HG02885 (cell line): Measurements from ENCODE around the gene ARPP21.

Source experiments
- ATAC-seq: cut with Tn5 transposase; IDR thresholded peaks from one replicate; pipeline ENCODE4 v1.9.1; 2021; ENCODE audit warnings: mild to moderate bottlenecking; ENCODE audit not compliant: unreplicated experiment, poor library complexity

The ARPP21 gene

DNA sequence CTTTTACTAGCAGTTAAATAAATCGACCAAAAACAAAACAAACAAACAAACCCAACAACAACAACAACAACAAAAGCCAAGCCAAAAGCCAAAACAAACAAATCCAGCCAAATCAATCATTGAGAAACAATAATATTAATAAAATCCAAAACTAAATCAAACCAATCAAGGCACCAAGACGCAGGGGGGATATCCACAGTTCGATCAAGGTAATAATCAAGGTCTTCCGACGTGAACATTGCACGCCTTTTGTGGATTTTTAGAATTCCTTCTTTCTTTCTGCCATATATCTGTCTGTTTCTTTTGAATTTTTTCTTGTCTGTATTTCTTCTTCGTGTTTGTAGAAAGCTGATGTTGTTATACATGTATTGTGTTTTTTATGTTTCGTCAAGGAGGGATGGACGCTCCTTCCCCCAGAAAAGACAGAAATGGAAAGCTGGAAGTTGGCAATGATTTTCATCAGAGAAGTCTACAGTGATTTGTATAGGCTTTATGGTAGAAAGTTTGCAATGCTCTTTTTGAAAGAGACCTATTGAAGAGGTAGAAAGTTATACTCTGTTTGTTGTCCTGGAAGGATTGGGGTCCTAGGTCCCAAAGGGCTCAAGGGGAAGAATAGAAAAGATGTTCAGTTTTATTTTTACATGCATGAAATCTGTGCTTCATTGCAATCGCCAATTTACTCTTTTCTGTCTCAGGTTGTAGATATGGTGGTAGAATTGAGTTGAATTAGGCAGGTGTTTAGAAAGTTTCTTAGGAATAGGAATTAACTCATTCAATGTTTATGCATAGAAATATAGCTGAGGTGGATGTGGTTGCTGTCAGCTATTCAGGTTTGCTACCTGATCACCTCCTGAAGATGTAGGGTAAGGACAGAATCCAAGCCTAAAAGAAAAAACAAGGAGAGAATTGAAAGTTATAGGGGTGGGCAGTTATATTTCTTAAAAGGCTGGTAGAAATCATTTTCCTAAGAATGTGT is 1.2 kb downstream of the ARPP21 start:
- ATAC-seq: no peak

DNA sequence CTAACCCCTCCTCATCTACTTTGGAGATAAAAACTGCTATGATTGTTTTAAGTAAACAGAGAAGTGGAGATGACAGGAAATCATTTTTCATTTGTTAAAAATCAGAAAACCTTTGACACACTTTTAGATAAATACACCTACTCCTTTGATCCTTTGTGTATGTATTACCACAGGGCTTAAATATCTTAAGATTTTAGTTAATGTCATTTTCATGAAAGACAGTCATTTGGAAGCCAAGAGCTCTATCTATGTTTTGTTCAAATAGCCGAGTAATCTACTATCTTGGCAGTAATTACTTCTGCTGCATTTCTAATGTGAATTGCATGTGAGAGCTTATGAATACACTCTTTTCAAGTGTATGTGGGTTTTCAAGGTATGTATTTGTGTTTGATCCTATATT is 2.0 kb downstream of the ARPP21 start:
- no peak for ATAC-seq

DNA sequence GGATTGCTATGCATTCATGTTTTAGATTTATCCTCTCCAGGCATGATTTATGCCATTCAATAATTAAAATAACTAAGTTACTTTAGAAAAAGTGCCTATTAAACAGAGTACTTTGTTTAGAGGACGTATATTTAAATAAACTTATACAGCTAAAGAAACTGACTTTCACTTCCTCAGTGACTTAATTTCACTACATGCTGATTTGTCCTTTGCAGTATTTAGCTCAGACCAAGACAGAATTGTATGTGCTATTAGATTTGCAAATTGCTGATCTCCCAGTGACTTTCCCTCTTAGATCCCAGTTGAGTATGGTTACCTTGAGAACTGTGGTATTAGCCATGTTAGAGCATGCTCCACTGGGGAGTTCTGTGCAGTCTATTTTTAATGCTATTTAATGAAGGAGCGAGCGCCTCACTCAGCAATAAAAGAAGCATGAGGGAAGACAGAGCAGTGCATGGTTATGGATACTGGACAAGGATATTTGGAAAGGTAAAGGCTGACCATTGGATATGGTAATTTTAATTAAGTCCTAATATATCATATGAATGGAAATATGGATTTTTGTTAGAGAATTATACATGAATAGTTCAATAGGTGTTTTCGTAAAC is 2.7 kb downstream of the ARPP21 start:
- ATAC-seq: peak; percentile 61

DNA sequence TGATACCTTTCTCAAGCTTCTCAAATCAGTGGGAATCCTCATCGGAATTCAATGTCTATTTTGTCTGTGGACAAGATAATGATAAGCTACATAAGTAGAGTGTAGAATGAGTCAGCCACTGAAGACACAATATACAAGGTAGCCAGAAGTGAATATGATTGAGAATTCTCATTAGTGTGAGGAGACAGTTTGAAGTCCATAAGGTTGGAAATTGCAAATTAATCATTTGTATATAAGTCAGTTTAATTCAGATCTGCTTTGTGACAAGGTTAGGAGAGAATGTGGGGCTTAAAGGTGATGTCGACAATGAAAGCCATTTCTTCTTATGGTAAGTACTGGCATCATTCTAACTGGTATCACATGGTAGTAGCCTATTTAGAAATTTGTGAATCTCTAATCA is 4.2 kb downstream of the ARPP21 start:
- ATAC-seq: no peak

DNA sequence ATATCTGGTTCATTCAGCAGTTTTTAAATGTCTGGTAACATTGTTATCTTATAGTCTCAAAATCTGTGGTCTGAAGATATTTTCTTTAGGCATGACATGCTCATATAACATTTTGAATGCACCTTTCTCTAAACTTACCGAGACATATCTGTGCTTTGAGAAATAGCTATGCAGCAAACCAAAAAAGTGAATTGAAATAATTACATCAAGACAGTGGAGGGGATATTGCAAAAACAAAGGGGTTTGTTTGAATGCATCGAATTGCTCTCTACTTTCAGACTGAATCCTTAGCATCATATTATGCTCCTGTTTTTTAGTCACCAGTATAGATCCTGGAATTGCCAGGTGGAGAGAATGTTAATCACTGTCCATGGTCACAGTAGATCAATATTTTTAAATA is 5.1 kb downstream of the ARPP21 start:
- no peak for ATAC-seq

DNA sequence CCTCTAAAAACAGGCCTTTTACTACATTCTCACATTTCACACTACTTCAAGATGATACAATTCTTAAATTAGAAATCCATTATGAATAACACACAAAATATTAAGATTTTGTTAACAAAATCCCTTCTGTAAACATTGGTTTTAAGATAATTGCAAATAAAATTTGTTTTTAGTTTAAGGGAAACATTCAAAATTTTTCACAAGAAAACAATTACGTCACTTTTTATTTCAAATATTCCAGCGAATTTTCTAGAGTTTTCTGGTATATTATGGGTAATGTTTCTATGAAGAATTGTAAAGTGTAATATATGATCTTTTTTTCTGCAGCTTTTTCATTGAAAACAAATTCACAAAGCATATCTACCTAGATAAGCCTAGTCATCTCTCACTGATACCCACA is 5.9 kb downstream of the ARPP21 start:
- no peak for ATAC-seq

DNA sequence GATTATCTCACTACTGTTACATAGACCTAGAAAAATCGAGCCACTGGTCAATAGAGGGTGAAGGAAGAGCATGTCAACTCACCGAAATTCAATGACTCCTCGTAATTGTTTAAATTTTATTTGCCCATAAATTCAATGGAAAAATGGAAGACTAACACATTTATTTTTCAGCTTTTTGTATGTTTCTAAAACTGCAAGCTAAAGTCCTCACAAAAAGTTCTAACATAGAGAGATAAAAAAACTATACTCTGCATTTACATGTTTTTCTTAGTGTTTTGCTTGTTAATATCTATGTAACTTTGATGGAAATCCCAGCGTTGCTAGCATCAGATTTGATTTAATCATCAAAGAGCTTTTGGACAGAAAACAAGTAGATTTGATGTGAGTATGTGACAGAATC is 6.8 kb downstream of the ARPP21 start:
- no peak for ATAC-seq

DNA sequence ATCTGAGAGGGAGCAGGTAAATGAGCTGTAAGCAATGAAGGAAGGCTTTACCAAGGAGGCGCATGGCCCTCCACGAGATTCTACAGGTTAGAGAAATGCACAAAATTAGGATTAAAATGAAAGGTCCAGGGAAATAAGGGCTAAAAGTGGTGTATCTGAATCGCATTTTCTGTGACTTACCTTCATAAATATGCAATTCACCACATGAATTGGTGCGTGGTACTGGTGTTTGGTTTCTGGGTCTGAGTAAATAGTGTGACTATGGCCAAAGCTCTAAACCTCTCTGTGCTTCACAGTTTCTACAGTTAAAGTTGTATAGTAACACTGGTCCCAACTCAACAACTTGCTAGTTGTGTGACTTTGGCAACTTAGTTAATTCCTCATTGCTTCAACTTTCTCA is 8.1 kb downstream of the ARPP21 start:
- ATAC-seq: no peak

DNA sequence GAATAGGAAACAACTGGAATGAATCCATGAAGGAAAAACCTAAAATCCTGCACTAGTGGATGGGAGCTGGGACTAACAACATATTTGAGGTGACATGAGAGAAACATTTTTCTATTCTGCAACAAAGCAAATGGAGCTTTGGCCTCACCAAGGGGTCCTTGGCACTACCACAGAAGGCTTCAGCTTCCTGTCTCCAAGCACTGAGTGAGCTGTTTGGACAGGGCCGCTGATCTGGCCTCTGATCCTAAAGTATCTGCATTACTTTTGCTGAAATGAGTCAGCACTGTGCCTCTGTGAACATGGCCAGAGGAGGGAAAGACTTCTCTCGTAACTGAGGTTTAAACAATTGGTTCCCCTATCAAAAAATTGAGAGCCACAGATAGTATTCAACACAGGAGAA is 9.0 kb downstream of the ARPP21 start:
- ATAC-seq: no peak

DNA sequence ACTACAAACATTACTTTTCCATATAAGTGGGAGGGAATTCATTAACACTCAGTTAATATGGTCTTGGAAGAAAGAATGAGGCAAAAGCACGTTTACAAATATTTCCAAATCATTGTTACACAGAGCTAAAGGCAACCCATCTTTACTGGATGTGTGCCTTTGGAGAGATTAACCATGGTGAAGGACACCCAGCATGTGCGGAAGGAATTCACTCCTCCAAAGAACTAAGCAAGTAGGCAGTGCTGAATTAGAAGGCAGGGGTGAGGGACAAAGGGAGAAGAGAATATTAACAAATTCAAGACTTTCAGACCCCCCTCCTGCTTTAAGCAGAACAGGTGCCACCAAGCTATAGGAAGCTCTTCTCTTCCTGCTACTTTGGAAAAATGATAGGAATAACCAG is 10.1 kb downstream of the ARPP21 start:
- no peak for ATAC-seq

DNA sequence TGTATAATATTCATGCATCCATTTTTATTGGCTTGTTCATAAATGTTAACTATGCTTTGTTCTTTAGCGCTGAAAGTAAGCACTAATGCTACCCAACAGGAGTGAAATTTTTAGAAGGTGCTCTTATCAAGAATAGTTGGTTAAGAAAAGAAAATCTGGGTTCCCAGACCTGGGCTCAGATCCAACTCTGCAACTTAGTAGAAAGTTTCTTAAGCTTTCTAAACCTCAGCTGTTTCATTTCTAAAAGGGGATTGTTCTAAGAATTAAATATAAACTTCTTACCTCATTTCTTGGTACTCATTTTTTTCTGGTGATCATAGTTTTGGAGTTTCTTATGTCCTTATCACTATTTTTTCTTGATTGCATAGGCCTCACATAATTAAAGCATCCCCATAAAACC is 12.1 kb downstream of the ARPP21 start:
- ATAC-seq: no peak

DNA sequence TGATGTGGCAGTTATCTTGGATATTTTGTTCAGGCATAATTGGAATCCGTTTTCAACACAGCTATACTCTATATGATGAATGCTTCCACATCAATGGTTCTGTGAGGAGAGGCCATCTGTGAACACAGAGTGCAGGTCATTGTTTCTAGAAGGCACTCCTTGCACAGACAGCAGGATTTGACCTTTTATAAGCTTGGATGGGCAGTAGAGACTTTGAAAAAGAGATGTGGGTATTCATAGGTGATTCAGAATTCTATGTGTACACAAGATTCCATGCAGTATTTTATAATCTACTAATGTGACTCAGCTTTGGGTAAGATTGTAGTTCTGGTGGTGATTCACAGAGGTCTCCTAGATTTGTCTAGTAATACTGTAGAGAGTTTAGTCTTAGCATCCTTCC is 12.5 kb downstream of the ARPP21 start:
- no peak for ATAC-seq

DNA sequence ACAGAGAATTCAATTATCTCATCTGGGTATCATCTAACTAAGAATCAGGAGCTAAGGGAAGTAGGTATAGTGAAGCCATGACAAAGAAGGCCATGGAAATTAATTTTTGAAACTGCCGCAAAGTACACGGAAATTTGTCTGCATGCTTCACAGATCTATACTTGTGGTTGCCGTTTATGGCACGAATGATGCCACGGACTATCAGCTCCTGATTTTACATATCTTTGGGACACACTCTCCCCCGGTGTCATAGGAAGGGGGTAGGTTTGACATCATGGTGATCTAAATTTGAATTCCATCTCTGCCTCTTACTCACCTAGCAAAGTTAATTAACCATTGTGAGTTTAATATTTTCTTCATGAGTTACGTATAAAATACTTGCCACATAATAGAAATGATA is 14.0 kb downstream of the ARPP21 start:
- ATAC-seq: no peak

DNA sequence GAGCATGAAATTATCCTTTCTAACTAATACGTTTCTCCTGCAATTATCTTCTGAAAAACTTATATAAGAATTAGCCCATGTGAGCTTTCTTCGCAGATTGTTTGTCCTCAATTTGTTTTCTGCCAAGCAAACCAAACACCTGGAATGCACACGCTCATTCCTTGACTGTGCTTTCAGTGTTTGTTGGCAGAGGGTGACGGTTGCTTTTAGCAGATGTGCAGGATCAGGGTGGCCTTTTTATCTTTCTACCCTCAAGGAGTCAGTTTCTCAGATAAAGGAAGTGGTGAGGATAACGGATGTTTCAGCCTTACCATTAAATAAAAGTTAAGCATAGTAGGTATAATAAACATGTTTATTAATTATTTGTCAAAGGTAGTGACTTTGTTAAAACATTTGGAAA is 15.2 kb downstream of the ARPP21 start:
- no peak for ATAC-seq

DNA sequence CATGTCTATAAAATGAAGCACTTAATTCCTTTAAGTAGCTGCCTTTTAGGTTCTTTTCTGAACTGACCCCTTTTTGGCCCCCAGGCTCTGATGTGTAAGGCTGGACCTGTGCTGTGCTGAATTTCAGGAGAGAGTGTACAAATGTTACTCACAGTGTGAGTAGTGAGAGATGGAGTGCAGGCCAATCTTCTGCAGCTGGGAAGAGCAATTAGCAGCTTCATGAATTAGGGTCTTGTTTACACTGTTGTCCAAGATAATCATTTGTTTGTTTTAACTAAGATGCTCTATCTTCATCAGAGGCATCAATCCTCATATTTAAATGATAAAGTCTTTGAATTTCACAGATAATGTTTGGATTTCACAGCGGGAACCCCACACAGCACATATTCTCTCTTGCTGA is 19.4 kb downstream of the ARPP21 start:
- no peak for ATAC-seq

DNA sequence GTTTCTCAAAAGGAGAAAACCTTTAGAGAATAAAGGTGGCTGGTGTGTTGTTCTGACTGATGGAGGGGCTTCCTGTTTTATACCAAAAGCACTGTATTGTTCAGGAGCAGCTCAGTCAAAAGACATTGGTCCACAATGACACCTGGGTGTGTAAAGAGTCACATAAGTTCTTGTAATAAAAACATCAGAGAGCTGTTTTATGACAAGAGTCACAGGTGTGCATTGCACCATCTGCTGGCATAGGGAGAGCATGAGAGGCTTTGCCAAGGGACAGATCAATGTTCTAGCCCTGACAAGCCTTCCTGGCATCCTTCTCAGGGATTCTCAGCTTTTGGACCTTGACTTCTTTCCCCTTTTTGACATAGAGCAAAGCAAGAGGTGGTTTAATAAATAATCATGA is 20.4 kb downstream of the ARPP21 start:
- ATAC-seq: no peak

DNA sequence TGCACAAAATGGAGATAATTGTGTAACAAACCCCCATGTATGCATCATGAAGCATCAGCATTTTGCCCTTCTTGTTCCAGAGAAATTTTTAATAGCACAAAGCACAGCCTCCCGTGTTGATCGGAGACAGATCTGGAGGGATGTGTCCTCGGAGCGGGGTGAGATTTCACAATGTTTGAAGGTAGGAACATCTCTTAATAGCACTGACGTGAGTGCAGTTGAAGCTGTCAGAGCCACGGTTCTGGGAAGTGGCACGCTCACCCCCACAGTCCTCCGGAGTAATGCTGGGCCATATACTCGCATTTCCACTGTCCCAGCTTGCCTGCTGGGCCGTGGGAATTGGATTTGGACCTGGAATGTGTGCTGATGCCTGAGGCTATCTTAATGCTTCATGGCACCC is 24.1 kb downstream of the ARPP21 start:
- no peak for ATAC-seq

DNA sequence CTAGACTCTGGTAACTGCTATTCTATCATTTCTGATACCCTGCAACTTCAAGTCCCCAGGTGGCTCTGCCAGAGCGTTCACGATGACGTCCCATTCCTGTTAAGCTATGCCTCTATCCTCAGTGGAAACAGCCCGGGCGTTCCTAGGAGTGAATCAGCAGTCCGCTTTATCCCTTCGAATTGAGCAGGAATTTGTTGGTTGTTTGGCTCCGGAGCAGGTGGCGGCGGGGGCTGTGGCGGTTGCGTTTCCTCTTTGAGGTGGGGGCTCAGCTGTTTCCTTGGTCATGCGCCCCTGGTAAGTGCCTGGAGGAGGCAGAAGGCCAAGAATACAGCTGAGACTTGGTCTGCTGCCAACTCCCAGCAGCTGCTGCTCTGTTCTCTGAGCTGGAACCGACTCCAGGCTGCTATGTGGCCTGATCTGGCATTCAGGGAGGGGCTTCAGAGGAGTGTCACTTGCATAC is 25.2 kb downstream of the ARPP21 start:
- ATAC-seq: peak; percentile 73

DNA sequence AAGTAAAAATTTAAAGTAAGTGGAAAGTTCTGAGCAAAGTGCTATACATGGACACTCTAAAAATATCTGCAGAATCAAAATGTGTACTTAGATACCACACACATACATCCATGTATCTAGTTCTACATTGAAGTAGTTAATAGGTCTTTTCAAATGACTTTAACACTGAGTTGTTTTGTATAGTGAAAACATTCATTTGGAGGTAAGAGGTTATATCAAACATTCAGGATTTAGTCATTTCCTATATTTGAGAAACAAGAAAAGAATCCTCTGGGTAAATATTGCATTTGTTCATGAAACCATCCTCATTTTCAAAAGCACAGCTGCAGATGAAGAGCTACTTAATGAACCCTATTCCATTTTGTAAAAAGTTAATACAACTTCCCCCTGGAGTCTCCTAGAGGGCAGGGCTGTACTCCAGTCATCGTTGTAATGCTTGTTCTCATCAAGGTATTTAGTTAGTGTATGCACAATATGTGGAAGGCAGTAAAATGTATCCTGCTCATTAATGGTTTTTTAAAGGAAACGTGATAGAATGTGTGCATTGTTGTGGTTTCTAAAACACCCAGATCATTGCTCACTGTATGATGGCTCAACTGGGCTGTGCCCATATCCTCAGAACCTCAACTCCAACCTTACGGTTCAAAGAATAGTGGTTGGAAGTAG is 26.2 kb downstream of the ARPP21 start:
- ATAC-seq: no peak

DNA sequence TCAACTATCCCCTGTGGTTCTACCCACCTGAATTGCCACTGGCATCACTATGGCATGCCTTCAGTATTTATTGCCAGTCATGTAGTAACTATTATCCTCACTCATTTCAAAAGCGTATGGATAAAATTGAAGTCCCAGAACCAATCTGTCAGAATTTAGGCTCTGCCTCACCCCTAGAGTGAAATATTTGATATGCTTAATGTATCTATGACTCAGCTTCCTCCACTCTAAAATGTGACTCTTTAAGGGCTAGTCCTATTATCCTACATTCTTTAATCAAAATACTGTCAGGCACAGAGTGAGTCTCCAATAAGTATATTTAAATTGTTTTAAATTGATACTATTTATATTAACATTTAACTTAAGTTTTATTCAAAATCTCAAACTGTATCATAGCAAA is 27.6 kb downstream of the ARPP21 start:
- no peak for ATAC-seq

DNA sequence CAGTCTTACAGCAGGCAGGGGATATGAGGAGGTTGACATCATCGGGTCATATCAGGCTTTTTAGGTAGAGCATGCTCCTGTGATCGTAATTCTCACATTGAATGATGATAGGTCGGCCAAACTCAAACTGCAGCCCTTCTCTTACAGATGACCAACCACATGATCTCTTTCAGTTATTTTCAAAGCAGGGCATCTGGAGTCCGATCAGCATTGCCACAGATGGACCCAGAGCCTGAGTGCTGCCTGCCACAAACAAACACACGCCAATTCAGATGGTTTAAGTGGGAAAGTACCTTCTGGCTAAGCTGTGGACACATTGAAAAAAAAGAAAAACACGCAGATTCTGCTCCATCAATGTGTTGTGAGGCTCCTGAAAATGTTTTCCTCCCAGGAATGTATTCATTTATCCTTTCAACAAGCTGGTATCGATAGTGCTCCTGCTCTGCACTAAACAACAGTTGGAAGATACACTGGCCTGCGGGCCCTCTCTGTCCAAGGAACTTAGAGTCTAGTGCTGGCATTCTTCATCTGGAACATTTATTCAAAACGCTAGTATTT is 31.2 kb downstream of the ARPP21 start:
- no peak for ATAC-seq
